HL-60 (cell line): ENCODE data around the gene TUBE1.

Source experiments
- DNase-seq, 2 experiments: peaks; one replicate each; pipeline ENCODE4 v3.0.0-alpha.2; 2010 to 2020; ENCODE audit warnings: low read depth in 1 of 2, low spot score in 1 of 2
- H3K27ac ChIP-seq: fragments of 250-450 bp; sonication (Bioruptor Pico); replicated peaks from 2 replicates; pipeline ENCODE4 v1.5.1; 2020; ENCODE audit warnings: mild to moderate bottlenecking, moderate library complexity
- H3K27me3 ChIP-seq: fragments of 250-450 bp; sonication (Bioruptor Pico); 2 replicates; pipeline ENCODE4 v1.5.1; 2021; ENCODE audit warnings: mild to moderate bottlenecking, moderate library complexity; ENCODE audit not compliant: insufficient read depth, poor library complexity, severe bottlenecking
- H3K4me3 ChIP-seq: replicated peaks from 2 replicates; pipeline ENCODE4 v1.5.1; 2011; ENCODE audit warnings: mild to moderate bottlenecking, control low read depth, low read length; ENCODE audit not compliant: insufficient read depth
- CTCF ChIP-seq: IDR thresholded peaks from one replicate; pipeline ENCODE4 v1.5.1; 2011; ENCODE audit warnings: low read length, control low read depth, inconsistent platforms; ENCODE audit not compliant: insufficient read depth
- GABPA ChIP-seq: IDR thresholded peaks from 2 replicates; pipeline ENCODE4 v1.6.1; 2012; ENCODE audit warnings: low read depth
- POLR2AphosphoS5 ChIP-seq: IDR thresholded peaks from 2 replicates; pipeline ENCODE4 v1.6.1; 2012; ENCODE audit warnings: low read depth
- REST ChIP-seq: IDR thresholded peaks from 2 replicates; pipeline ENCODE4 v1.6.1; 2012; ENCODE audit warnings: low read depth; ENCODE audit not compliant: insufficient replicate concordance
- SPI1 ChIP-seq: IDR thresholded peaks from 2 replicates; pipeline ENCODE4 v1.6.1; 2012; ENCODE audit warnings: low read depth, mild to moderate bottlenecking, borderline replicate concordance

TUBE1 gene

GRCh38 chr6:112096901-112097300 is 9.6 kb upstream of the TUBE1 start:
- Histone ChIP-seq H3K27ac (no peak overlapping the region), H3K4me3 (no peak overlapping the region), H3K27me3 (peaks cover 3% of the 10 kb centered on the region)
- no peak for DNase-seq
- TF ChIP-seq REST, result no peak
- TF ChIP-seq GABPA, result no peak
- TF ChIP-seq POLR2AphosphoS5, result no peak

- TF ChIP-seq POLR2AphosphoS5 (no peak), CTCF (no peak), SPI1 (no peak), GABPA (no peak), REST (no peak)
- H3K4me3 ChIP-seq, result peak overlapping the region; percentile 89
- H3K27ac ChIP-seq, result peak overlapping the region; percentile 74
- H3K27me3 ChIP-seq, result no peaks in the 10 kb centered on the region
- no peak for DNase-seq
These were observed 634 bp upstream of the TUBE1 start for GRCh38 chr6:112087916-112088315.

GRCh38 chr6:112086744-112087135 is 542 bp downstream of the TUBE1 start:
- TF ChIP-seq POLR2AphosphoS5 (no peak), GABPA (no peak), REST (no peak), SPI1 (no peak), CTCF (no peak)
- DNase-seq, result peak; percentile 41 to 43
- H3K27me3 ChIP-seq, result no peaks in the 10 kb centered on the region
- peak overlapping the region; percentile 74 for H3K27ac ChIP-seq
- H3K4me3 ChIP-seq, result peak overlapping the region; percentile 89
